Measurements from ENCODE around the gene EPS15. TPM values are rescaled to one million over a fixed set of nuclear protein-coding genes. Genes with fewer than 3 reads are reported as not detected.

The EPS15 gene
- total and polyA plus RNA-seq, 4 donors = 8.8 to 52.1 (median 19.1) TPM

DNA sequence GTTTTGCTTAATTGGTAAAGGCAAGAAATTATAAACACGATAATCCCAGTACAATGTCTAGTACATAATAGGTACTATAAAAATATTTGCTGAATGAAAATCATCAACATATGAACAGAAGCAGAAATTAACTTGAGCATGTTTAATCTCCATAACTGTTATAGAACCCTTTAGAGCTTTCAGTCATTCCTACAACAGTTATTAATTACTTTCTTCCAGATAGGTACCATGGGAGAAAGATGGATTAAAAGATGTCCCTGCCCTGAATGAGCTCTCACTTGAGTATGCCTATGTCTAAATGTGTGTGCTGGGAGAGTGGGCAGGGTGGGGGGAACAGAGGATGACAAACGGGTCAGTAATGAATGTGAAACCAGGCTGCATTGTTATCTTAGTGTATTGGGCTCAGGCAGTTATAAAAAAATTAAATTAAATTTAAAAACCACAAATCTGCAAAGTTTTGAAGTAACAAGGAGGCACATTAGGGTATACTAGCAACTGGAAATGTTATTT lies 2.4 kb downstream of the EPS15 start:
- Histone ChIP-seq H3K9ac (ENCODE audit: low read depth in 1 of 2, low read length in 2 of 2) (no peak overlapping the region), H3K27ac (ENCODE audit: low read depth in 1 of 2, low read length in 2 of 2) (no peak overlapping the region), H3K27me3 (ENCODE audit: control insufficient read depth in 4 of 4, insufficient read depth in 4 of 4, low read length in 3 of 4) (no peaks in the 10 kb centered on the region), H3K36me3 (ENCODE audit: control insufficient read depth in 4 of 4, insufficient read depth in 3 of 4, low read depth in 1 of 4, low read length in 3 of 4) (no peaks in the 10 kb centered on the region), H3K4me3 (ENCODE audit: low read depth in 1 of 3, low read length in 3 of 3) (no peak overlapping the region), H3K4me1 (ENCODE audit: control insufficient read depth in 4 of 4, insufficient read depth in 4 of 4, low read length in 3 of 4) (peaks cover 4 to 44% (median 13%) of the 10 kb centered on the region in 4 donors), H3K9me3 (ENCODE audit: control insufficient read depth in 4 of 4, low read length in 3 of 4) (no peaks in the 10 kb centered on the region)
- WGBS = 53% methylated on average over 2 of the region's 2 CpGs
- no peak for DNase-seq (ENCODE audit: low spot score)
- TF ChIP-seq HNF4A (conservative IDR thresholded peaks at IDR 0.05) = no peak
- TF ChIP-seq NR2F2 (IDR thresholded peaks at IDR 0.05) = no peak
- TF ChIP-seq, protein P1, sequence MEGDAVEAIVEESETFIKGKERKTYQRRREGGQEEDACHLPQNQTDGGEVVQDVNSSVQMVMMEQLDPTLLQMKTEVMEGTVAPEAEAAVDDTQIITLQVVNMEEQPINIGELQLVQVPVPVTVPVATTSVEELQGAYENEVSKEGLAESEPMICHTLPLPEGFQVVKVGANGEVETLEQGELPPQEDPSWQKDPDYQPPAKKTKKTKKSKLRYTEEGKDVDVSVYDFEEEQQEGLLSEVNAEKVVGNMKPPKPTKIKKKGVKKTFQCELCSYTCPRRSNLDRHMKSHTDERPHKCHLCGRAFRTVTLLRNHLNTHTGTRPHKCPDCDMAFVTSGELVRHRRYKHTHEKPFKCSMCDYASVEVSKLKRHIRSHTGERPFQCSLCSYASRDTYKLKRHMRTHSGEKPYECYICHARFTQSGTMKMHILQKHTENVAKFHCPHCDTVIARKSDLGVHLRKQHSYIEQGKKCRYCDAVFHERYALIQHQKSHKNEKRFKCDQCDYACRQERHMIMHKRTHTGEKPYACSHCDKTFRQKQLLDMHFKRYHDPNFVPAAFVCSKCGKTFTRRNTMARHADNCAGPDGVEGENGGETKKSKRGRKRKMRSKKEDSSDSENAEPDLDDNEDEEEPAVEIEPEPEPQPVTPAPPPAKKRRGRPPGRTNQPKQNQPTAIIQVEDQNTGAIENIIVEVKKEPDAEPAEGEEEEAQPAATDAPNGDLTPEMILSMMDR (IDR thresholded peaks at IDR 0.05; ENCODE audit: low read depth, low read length, missing input control) = no peak

DNA sequence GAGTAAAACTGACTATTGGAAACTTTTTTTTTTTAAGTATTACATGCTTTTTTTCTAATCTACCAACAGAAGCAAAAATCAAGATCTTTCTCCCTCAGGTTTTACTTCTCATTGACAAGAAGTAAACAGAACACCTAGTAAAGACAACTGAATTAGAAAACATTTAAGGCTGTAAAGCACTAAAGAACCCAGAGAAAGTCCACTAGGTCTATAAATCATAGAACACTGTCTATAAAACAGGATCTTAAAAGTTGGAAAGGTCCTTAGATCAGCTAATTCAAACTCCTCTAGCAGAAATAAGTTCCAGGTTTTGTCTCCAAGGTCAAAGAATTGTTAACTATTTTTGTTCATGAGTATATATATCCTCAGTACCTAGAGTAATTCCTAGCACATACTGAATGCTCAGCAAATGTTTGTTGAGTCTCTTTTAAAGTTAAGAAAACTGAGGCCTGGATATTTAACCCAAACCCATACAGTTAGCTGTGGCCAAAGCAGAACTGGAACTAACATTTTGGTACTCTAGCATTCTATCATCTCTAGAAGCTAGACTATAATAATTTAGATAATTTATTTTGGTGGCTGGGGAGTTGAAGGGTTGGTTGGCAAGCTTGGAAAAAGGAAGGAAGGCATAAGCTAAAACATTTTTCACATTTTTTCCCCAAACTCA lies 3.0 kb downstream of the EPS15 start:
- Histone ChIP-seq H3K4me3 (ENCODE audit: low read depth in 1 of 3, low read length in 3 of 3) (no peak overlapping the region), H3K9ac (ENCODE audit: low read depth in 1 of 2, low read length in 2 of 2) (peak overlapping the region in 1 of 2 donors; percentile 18)
- no peak for TF ChIP-seq SP1 (IDR thresholded peaks at IDR 0.05)
- TF ChIP-seq HNF4A (conservative IDR thresholded peaks at IDR 0.05) = no peak
- TF ChIP-seq GABPA (IDR thresholded peaks at IDR 0.05 in 1 of 2, conservative IDR thresholded peaks at IDR 0.05 in 1 of 2) = no peak
- TF ChIP-seq EGR1 (IDR thresholded peaks at IDR 0.05; ENCODE audit: low read depth in 2 of 2) = no peak
- TF ChIP-seq YY1 (IDR thresholded peaks at IDR 0.05) = no peak
- TF ChIP-seq, protein P2, sequence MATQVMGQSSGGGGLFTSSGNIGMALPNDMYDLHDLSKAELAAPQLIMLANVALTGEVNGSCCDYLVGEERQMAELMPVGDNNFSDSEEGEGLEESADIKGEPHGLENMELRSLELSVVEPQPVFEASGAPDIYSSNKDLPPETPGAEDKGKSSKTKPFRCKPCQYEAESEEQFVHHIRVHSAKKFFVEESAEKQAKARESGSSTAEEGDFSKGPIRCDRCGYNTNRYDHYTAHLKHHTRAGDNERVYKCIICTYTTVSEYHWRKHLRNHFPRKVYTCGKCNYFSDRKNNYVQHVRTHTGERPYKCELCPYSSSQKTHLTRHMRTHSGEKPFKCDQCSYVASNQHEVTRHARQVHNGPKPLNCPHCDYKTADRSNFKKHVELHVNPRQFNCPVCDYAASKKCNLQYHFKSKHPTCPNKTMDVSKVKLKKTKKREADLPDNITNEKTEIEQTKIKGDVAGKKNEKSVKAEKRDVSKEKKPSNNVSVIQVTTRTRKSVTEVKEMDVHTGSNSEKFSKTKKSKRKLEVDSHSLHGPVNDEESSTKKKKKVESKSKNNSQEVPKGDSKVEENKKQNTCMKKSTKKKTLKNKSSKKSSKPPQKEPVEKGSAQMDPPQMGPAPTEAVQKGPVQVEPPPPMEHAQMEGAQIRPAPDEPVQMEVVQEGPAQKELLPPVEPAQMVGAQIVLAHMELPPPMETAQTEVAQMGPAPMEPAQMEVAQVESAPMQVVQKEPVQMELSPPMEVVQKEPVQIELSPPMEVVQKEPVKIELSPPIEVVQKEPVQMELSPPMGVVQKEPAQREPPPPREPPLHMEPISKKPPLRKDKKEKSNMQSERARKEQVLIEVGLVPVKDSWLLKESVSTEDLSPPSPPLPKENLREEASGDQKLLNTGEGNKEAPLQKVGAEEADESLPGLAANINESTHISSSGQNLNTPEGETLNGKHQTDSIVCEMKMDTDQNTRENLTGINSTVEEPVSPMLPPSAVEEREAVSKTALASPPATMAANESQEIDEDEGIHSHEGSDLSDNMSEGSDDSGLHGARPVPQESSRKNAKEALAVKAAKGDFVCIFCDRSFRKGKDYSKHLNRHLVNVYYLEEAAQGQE (IDR thresholded peaks at IDR 0.05) = no peak
- TF ChIP-seq, protein P3, sequence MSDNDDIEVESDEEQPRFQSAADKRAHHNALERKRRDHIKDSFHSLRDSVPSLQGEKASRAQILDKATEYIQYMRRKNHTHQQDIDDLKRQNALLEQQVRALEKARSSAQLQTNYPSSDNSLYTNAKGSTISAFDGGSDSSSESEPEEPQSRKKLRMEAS (IDR thresholded peaks at IDR 0.05) = no peak
- TF ChIP-seq, protein P4, sequence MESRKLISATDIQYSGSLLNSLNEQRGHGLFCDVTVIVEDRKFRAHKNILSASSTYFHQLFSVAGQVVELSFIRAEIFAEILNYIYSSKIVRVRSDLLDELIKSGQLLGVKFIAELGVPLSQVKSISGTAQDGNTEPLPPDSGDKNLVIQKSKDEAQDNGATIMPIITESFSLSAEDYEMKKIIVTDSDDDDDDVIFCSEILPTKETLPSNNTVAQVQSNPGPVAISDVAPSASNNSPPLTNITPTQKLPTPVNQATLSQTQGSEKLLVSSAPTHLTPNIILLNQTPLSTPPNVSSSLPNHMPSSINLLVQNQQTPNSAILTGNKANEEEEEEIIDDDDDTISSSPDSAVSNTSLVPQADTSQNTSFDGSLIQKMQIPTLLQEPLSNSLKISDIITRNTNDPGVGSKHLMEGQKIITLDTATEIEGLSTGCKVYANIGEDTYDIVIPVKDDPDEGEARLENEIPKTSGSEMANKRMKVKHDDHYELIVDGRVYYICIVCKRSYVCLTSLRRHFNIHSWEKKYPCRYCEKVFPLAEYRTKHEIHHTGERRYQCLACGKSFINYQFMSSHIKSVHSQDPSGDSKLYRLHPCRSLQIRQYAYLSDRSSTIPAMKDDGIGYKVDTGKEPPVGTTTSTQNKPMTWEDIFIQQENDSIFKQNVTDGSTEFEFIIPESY (IDR thresholded peaks at IDR 0.05) = no peak
- no peak for TF ChIP-seq HNF4G (IDR thresholded peaks at IDR 0.05)
- TF ChIP-seq JUND (IDR thresholded peaks at IDR 0.05) = no peak
- TF ChIP-seq TAF1 (conservative IDR thresholded peaks at IDR 0.05) = no peak
- no peak for TF ChIP-seq FOXA2 (IDR thresholded peaks at IDR 0.05)
- TF ChIP-seq FOXA1 (IDR thresholded peaks at IDR 0.05) = no peak

More for the DNA sequence above, 3.0 kb downstream of the EPS15 start:
- Histone ChIP-seq H3K36me3 (ENCODE audit: control insufficient read depth in 4 of 4, insufficient read depth in 3 of 4, low read depth in 1 of 4, low read length in 3 of 4) (no peaks in the 10 kb centered on the region), H3K4me1 (ENCODE audit: control insufficient read depth in 4 of 4, insufficient read depth in 4 of 4, low read length in 3 of 4) (peaks cover 4 to 44% (median 13%) of the 10 kb centered on the region in 4 donors), H3K9me3 (ENCODE audit: control insufficient read depth in 4 of 4, low read length in 3 of 4) (no peaks in the 10 kb centered on the region), H3K27ac (ENCODE audit: low read depth in 1 of 2, low read length in 2 of 2) (no peak overlapping the region), H3K27me3 (ENCODE audit: control insufficient read depth in 4 of 4, insufficient read depth in 4 of 4, low read length in 3 of 4) (no peaks in the 10 kb centered on the region)
- no peak for DNase-seq (ENCODE audit: low spot score)

Data from liver (tissue), 9 donors.